Measurements from ENCODE around the gene MVP.

DNA sequence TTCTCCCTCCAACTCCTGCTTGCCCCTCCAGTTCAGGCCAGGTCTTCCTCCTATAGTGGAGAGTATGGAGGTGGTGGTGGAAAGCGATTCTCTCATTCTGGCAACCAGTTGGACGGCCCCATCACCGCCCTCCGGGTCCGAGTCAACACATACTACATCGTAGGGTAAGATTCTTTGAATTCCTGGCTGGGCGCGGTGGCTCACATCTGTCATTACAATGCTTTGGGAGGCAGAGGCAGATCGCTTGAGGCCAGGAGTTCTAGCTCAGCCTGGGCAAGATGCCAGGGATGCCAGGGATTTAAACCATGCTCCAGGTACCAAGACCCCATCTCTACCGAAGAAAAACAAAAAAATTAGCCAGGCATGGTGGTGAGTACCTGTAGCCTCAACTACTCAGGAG lies 40.8 kb upstream of the MVP start:
- TF ChIP-seq, protein P1, sequence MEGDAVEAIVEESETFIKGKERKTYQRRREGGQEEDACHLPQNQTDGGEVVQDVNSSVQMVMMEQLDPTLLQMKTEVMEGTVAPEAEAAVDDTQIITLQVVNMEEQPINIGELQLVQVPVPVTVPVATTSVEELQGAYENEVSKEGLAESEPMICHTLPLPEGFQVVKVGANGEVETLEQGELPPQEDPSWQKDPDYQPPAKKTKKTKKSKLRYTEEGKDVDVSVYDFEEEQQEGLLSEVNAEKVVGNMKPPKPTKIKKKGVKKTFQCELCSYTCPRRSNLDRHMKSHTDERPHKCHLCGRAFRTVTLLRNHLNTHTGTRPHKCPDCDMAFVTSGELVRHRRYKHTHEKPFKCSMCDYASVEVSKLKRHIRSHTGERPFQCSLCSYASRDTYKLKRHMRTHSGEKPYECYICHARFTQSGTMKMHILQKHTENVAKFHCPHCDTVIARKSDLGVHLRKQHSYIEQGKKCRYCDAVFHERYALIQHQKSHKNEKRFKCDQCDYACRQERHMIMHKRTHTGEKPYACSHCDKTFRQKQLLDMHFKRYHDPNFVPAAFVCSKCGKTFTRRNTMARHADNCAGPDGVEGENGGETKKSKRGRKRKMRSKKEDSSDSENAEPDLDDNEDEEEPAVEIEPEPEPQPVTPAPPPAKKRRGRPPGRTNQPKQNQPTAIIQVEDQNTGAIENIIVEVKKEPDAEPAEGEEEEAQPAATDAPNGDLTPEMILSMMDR (IDR thresholded peaks at IDR 0.05): no peak
- TF ChIP-seq POLR2A (IDR thresholded peaks at IDR 0.05; ENCODE audit: low read depth) (no peak), EP300 (IDR thresholded peaks at IDR 0.05) (no peak), POLR2AphosphoS5 (IDR thresholded peaks at IDR 0.05) (no peak)
